Measurements from ENCODE around the gene GUCY1A1. TPM values are rescaled to one million over a fixed set of nuclear protein-coding genes. Genes with fewer than 3 reads are reported as not detected.

Gene GUCY1A1
- total RNA-seq, 3 donors from 2014 or later, result 7.4 to 213 (median 18.8) TPM

DNA sequence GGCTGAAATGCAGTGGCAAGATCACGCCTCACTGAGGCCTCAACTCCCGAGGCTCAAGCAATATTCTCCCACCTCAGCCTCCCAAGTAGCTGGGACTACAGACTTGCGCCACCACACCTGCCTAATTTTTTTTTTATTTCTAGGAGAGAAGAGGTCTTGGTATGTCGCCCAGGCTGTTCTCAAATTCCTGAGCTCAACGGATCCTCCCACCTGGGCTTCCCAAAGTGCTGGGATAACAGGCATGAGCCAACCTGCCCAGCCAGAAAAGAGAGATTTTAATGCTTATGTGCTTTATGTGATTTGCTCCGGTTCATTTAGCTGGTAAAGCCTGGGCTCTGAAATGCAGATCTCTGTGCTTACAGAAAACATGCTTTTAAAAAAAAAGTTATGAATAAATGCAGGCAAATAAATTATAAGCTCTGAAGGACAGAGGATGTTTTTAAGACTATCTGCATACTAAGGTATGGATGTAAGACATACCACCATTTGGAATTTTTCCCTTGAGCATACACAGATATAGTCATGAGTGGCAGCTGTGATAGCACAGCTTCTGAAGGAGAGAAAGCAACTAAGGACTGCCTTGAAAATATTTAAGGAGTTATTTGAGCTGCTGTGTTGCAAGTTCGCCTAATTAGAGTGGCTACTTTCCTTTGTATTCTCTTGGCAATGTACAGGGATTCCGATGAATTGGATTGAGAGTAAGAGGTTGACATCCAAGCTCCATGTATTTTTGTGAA is 106.0 kb downstream of the GUCY1A1 start:
- TF ChIP-seq, protein P1, sequence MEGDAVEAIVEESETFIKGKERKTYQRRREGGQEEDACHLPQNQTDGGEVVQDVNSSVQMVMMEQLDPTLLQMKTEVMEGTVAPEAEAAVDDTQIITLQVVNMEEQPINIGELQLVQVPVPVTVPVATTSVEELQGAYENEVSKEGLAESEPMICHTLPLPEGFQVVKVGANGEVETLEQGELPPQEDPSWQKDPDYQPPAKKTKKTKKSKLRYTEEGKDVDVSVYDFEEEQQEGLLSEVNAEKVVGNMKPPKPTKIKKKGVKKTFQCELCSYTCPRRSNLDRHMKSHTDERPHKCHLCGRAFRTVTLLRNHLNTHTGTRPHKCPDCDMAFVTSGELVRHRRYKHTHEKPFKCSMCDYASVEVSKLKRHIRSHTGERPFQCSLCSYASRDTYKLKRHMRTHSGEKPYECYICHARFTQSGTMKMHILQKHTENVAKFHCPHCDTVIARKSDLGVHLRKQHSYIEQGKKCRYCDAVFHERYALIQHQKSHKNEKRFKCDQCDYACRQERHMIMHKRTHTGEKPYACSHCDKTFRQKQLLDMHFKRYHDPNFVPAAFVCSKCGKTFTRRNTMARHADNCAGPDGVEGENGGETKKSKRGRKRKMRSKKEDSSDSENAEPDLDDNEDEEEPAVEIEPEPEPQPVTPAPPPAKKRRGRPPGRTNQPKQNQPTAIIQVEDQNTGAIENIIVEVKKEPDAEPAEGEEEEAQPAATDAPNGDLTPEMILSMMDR (IDR thresholded peaks at IDR 0.05), result no peak
- intact Hi-C loops (cut with DNase I, micrococcal nuclease), result no loop called here
- Histone ChIP-seq H3K36me3 (ENCODE audit: low read depth) (no peaks in the 10 kb centered on the region), H3K4me3 (no peak overlapping the region), H3K9me3 (no peaks in the 10 kb centered on the region), H3K4me1 (ENCODE audit: low read depth) (no peaks in the 10 kb centered on the region)
- DNase-seq, result no peak
- ATAC-seq, result no peak

DNA sequence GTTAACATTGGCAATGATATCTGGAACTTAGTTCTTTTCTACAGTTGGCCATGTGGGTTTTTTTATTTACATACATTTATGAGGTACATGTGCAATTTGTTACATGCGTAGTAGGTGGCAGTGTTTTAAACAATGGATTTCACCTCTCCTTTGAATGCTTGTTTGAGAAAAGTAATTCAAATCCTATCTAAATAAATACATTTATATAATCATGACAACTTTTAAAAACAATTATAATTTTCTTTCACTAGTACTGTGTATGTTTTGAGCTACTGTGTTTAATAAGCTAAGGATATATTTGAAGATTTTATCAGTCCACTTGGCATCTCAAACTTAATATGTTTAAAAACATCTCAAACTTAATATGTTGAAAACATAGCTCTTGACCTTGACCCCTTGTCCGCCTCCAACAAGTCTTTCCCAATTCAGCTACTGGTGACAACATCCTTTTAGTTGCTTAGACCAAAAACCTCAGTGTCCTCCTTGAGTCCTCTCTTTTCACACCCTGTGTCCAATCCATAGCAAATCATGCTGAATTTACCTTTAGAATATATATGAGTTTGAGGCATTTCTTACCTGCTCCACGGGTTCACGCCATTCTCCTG is 106.7 kb downstream of the GUCY1A1 start:
- no peak for DNase-seq

DNA sequence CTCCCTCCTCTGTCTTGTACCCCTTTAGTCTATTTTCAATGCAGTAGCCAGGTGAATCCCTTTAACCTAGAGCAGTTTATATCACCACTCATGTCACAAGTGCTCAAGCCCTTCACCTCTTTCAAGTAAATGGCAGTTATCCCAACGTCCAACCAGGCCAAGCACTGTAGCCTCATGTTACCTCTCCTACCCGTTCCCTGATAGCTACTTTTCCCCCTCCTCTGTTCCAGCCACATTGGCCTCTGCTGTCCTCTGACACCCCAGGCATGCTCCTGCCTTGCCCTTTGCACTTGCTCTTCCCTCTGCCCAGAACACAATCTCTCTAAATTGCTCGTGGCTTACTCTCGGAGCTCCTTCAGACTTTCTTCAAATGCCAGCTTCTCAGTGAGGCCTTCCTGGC is 107.4 kb downstream of the GUCY1A1 start:
- H3K4me1 ChIP-seq (ENCODE audit: low read depth), result no peaks in the 10 kb centered on the region
- intact Hi-C loops (cut with DNase I, micrococcal nuclease), result no loop called here
- no peak overlapping the region for H3K4me3 ChIP-seq
- H3K36me3 ChIP-seq (ENCODE audit: low read depth), result no peaks in the 10 kb centered on the region
- TF ChIP-seq, protein P1 (IDR thresholded peaks at IDR 0.05), result no peak
- DNase-seq, result no peak
- no peaks in the 10 kb centered on the region for H3K9me3 ChIP-seq
- ATAC-seq, result no peak

More for the DNA sequence above, 106.7 kb downstream of the GUCY1A1 start:
- TF ChIP-seq, protein P1 (IDR thresholded peaks at IDR 0.05), result no peak
- no peak for ATAC-seq
- no peaks in the 10 kb centered on the region for H3K36me3 ChIP-seq (ENCODE audit: low read depth)
- intact Hi-C loops (cut with DNase I, micrococcal nuclease), result no loop called here
- H3K4me1 ChIP-seq (ENCODE audit: low read depth), result no peaks in the 10 kb centered on the region
- H3K4me3 ChIP-seq, result no peak overlapping the region
- H3K9me3 ChIP-seq, result no peaks in the 10 kb centered on the region

DNA sequence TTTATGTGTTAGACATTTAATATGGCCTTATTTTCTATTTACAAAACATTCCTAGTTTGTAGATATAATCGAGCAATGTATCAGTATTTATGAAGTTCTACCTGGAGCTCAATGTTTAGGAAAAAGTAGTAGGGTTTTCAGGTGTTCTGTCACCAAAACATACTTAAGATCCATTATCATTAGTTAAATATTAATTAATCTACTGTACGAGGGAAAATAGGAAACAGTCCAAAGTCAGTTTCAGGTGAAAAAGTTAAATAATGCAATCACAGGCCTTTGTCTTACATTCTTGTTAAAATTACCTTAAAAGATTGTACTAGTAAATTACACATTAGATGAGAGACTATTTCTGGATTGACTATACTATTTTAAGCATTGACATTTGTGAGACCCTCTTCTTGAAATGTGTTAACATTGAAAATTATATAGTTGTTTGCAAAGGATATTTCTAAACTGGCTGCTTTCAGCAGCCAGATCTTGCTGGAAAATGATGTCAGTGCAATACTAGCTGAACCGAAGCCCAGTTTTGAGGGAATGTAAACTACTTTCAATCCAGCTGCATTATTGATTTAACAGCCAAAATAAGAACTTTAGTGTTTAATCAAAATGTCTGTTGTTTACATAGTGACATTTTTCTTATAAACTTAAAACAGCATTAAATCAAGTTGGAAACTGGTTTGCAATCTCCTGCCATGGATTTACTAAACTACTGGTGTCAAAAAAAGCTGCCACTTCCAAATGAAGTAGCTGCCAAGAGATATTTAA is 111.5 kb downstream of the GUCY1A1 start:
- ATAC-seq (no peak), DNase-seq (no peak)
- no peak overlapping the region for H3K4me3 ChIP-seq
- no peaks in the 10 kb centered on the region for H3K36me3 ChIP-seq (ENCODE audit: low read depth)
- TF ChIP-seq, protein P1 (IDR thresholded peaks at IDR 0.05), result no peak
- intact Hi-C loops (cut with DNase I, micrococcal nuclease), result no loop called here
- no peaks in the 10 kb centered on the region for H3K9me3 ChIP-seq
- H3K4me1 ChIP-seq (ENCODE audit: low read depth), result no peaks in the 10 kb centered on the region

DNA sequence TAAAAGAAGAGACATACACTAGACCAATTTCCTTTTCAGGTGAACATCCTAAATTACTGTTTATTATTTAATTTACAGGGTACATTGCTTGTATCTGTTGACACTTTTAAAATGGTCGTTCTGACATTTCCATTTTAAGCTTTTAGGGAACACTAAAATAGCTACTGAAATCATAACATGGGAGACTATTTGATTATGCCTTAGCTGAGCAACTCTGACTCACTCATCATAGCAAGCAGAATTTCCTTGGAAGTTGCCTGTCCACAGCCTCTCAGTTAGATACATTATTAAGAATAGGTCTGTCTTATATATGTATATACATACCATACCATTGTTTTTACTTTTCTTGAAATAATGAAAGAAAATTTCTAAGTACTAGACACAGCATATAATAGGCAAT is 114.1 kb downstream of the GUCY1A1 start:
- H3K4me1 ChIP-seq (ENCODE audit: low read depth), result no peaks in the 10 kb centered on the region
- no peak overlapping the region for H3K4me3 ChIP-seq
- DNase-seq (no peak), ATAC-seq (no peak)
- intact Hi-C loops (cut with DNase I, micrococcal nuclease), result loop anchor here in 1 of 2 donors (10.0 kb wide), 2 partner anchors 96 to 366 kb away; no protein-coding TSS in a partner anchor
- TF ChIP-seq, protein P1 (IDR thresholded peaks at IDR 0.05), result no peak
- H3K36me3 ChIP-seq (ENCODE audit: low read depth), result no peaks in the 10 kb centered on the region
- no peaks in the 10 kb centered on the region for H3K9me3 ChIP-seq

Measured in mucosa of descending colon (tissue), 3 donors.